Suprapubic skin (tissue), 4 donors: ENCODE results near the gene LGI4.

Source experiments
- CTCF ChIP-seq, 2 donors: fragments of 200-600 bp in 1 of 2; fragments of 450-650 bp in 1 of 2; sonication (generic) in 1 of 2; IDR thresholded peaks; one replicate each; pipeline ENCODE4 v1.5.1; 2016 to 2019; ENCODE audit warnings: antibody characterized with exemption in 2 of 2, mild to moderate bottlenecking in 1 of 2, moderate library complexity in 1 of 2
- POLR2A ChIP-seq, 2 donors: fragments of 450-650 bp; IDR thresholded peaks; one replicate each; pipeline ENCODE4 v1.6.1; 2017; ENCODE audit warnings: antibody characterized with exemption in 2 of 2, mild to moderate bottlenecking in 2 of 2, moderate library complexity in 2 of 2
- POLR2AphosphoS5 ChIP-seq, 3 donors: sonication (generic); formaldehyde crosslinking; IDR thresholded peaks; one replicate each; pipeline ENCODE4 v1.6.1; 2017; ENCODE audit warnings: antibody characterized with exemption in 3 of 3

DNA sequence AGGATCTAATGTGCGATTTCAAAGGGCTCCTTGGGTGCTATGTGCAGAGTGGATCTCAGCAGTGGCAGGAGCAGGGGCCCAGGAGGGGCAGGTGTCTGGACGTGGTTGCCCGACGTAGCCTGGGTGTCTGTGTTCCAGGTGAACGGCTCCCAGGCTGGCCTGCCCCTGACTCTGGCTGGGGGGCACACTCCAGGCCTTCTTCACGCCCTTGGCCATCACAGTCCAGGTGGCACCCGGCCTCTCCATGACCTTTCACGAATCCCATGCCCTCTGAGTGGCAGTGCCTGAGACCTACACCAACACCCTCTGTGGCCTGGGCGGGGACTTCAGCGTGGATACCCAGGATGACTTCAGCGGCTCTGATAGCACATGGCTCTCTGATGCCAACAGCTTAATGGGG lies 30.5 kb downstream of the LGI4 start:
- TF ChIP-seq CTCF (IDR thresholded peaks at IDR 0.05) (no peak), POLR2AphosphoS5 (IDR thresholded peaks at IDR 0.05) (no peak), POLR2A (IDR thresholded peaks at IDR 0.05) (no peak)
